B cell (primary cell): Measurements from ENCODE around the gene LRRC47. TPM values are rescaled to one million over a fixed set of nuclear protein-coding genes. Genes with fewer than 3 reads are reported as not detected.

Experiments
- ATAC-seq: fragments of 200-7000 bp; cut with Tn5 transposase; one replicate; pipeline ENCODE4 v1.10.0; 2021; ENCODE audit warnings: low read depth, mild to moderate bottlenecking, moderate number of reproducible peaks, moderate library complexity
- CTCF ChIA-PET: fragments of 350-600 bp; sonication (Branson Sonifier 250); formaldehyde crosslinking; loops from one replicate; lab custom pipeline; 2021; ENCODE audit warnings: antibody characterized with exemption, inconsistent platforms; lab: Charles Lee
- POLR2A ChIA-PET: fragments of 350-600 bp; sonication (Branson Sonifier 250); formaldehyde crosslinking; loops from one replicate; lab custom pipeline; 2021; ENCODE audit warnings: antibody characterized with exemption; lab: Charles Lee
- DNase-seq: peaks from one replicate; pipeline ENCODE4 v3.0.0; 2013
- H2AFZ ChIP-seq: 2 replicates; pipeline ENCODE4 v1.6.1; 2012; ENCODE audit warnings: mild to moderate bottlenecking, low read depth, low read length; ENCODE audit not compliant: insufficient read depth, poor library complexity, severe bottlenecking
- H3K27ac ChIP-seq, 2 donors: 1 replicate in 1 of 2; 2 replicates in 1 of 2; pipeline ENCODE4 v1.5.1; 2012 to 2013; ENCODE audit warnings: low read length in 2 of 2, mild to moderate bottlenecking in 2 of 2, moderate library complexity in 1 of 2
- H3K27me3 ChIP-seq, 4 experiments: fragments of 200-600 bp in 1 of 4; sonication (generic) in 1 of 4; replicated peaks in 1 of 4; 1 replicate in 2 of 4; 2 replicates in 2 of 4; pipeline versions ENCODE4 v1.6.1 to v1.7.0; 2013 to 2016; ENCODE audit warnings: low read length in 3 of 4, mild to moderate bottlenecking in 2 of 4, mixed read lengths in 1 of 4, moderate library complexity in 1 of 4; ENCODE audit not compliant: insufficient read depth in 4 of 4, control insufficient read depth in 3 of 4; ENCODE audit errors: control extremely low read depth in 1 of 4
- H3K36me3 ChIP-seq, 2 experiments: replicated peaks in 1 of 2; 1 replicate in 1 of 2; 2 replicates in 1 of 2; pipeline versions ENCODE4 v1.6.1 to v1.7.1; 2013; ENCODE audit warnings: low read length in 1 of 2; ENCODE audit not compliant: insufficient read depth in 2 of 2, control insufficient read depth in 1 of 2; ENCODE audit errors: control extremely low read depth in 1 of 2, extremely low read depth in 1 of 2
- H3K4me1 ChIP-seq, 2 donors: fragments of 200-600 bp in 1 of 2; sonication (generic) in 1 of 2; 1 replicate in 1 of 2; 2 replicates in 1 of 2; pipeline versions ENCODE4 v1.5.1 to v1.6.1; 2013 to 2017; ENCODE audit warnings: low read length in 2 of 2; ENCODE audit not compliant: control insufficient read depth in 2 of 2, insufficient read depth in 2 of 2
- H3K4me2 ChIP-seq: replicated peaks from 2 replicates; pipeline ENCODE3; 2012; ENCODE audit warnings: mild to moderate bottlenecking, low read depth, low read length; ENCODE audit not compliant: poor library complexity, severe bottlenecking
- H3K4me3 ChIP-seq, 5 experiments: fragments of 200-600 bp in 1 of 5; sonication (generic) in 1 of 5; 1 replicate in 3 of 5; 2 replicates in 2 of 5; pipeline versions ENCODE4 v1.5.1 to v1.7.0; 2011 to 2016; ENCODE audit warnings: low read length in 4 of 5, mild to moderate bottlenecking in 4 of 5, low read depth in 2 of 5, control low read depth in 1 of 5, moderate library complexity in 1 of 5; ENCODE audit not compliant: insufficient read depth in 1 of 5; ENCODE audit errors: control extremely low read depth in 1 of 5, extremely low read depth in 1 of 5
- H3K79me2 ChIP-seq: fragments of 200-600 bp; sonication (generic); one replicate; pipeline ENCODE4 v1.6.0; 2016; ENCODE audit warnings: low read length; ENCODE audit not compliant: control insufficient read depth, insufficient read depth
- H3K9ac ChIP-seq: fragments of 200-600 bp; sonication (generic); 2 replicates; pipeline ENCODE4 v1.6.1; 2017; ENCODE audit warnings: mild to moderate bottlenecking, low read length, moderate library complexity
- H3K9me3 ChIP-seq, 3 donors: one replicate each; pipeline versions ENCODE4 v1.6.1 to v1.7.1; 2013; ENCODE audit warnings: low read length in 2 of 3; ENCODE audit not compliant: control insufficient read depth in 2 of 3, insufficient read depth in 1 of 3; ENCODE audit errors: control extremely low read depth in 1 of 3
- H4K20me1 ChIP-seq: 2 replicates; pipeline ENCODE4 v1.6.0; 2012; ENCODE audit warnings: mild to moderate bottlenecking, low read length; ENCODE audit not compliant: insufficient read depth, control insufficient read depth, poor library complexity, severe bottlenecking
- H3K27ac Mint-ChIP-seq: one replicate; pipeline ENCODE4 v1.8.0; 2021; ENCODE audit warnings: mixed read lengths
- H3K27me3 Mint-ChIP-seq: one replicate; pipeline ENCODE4 v1.8.0; 2021; ENCODE audit warnings: mixed read lengths
- H3K4me1 Mint-ChIP-seq: one replicate; pipeline ENCODE4 v1.8.0; 2021; ENCODE audit warnings: mixed read lengths
- H3K4me3 Mint-ChIP-seq: one replicate; pipeline ENCODE4 v1.8.0; 2021; ENCODE audit warnings: mixed read lengths
- H3K9me3 Mint-ChIP-seq: one replicate; pipeline ENCODE4 v1.8.0; 2022; ENCODE audit warnings: mixed read lengths; ENCODE audit not compliant: insufficient read depth
- EZH2 ChIP-seq: IDR thresholded peaks from 2 replicates; pipeline ENCODE4 v1.6.1; 2012; ENCODE audit warnings: borderline replicate concordance, low read depth, mild to moderate bottlenecking, moderate library complexity, low read length; ENCODE audit not compliant: insufficient read depth, poor library complexity, severe bottlenecking
- WGBS: methylation state at CpG from one replicate; pipeline ENCODE4 v1.1.5; 2013; ENCODE audit warnings: missing lambda C conversion rate; ENCODE audit not compliant: insufficient coverage; 5-methylcytosine and 5-hydroxymethylcytosine counted together
- intact Hi-C: fragments of 100-400 bp; cut with micrococcal nuclease; formaldehyde crosslinking; loops from one replicate; pipeline ENCODE4 v1.10.0; 2022
- polyA plus RNA-seq: library from polyadenylated mRNA; depleted of rRNA; stranded (reverse); fragments of >200 nt; gene quantifications from 2 replicates; pipeline ENCODE4 v1.2.3, GENCODE V29; 2012
- total RNA-seq, 2 donors: library from RNA; stranded (reverse); fragments of 120-200 nt in 1 of 2; gene quantifications; 1 replicate in 1 of 2; 2 replicates in 1 of 2; pipeline versions ENCODE4 v1.2.3 to v1.2.4, GENCODE V29; 2013 to 2022
- TF ChIP-seq, protein P1 (sequence below): fragments of 200-600 bp; IDR thresholded peaks from one replicate; pipeline ENCODE4 v1.8.0; 2022; ENCODE audit warnings: antibody characterized with exemption, mild to moderate bottlenecking

Gene LRRC47
- total and polyA plus RNA-seq, 2 donors (not counting 1 experiment from before 2014, with no cell fraction given), result 16.7 to 48.2 TPM

DNA sequence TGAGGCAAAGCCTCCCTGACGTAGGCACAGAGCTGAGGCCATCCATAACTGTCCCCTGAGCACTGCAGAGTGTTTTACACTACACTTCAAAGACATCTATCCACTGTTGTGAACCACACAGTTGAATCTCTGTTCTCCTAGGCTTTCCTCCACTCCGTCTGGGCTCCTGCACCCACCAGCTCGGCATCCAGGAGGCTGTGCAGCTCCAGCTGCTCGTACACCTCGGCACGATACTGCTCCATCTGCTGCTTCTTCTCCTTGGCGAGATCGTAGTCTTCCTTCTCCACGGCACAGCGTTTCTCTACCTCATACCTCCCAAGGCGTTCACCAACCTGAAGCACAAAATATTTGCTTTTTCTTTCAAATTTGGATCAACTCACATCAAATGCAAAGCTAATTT lies 42.5 kb upstream of the LRRC47 start:
- H3K36me3 ChIP-seq, result peaks cover 20 to 39% of the 10 kb centered on the region in 2 experiments
- no peaks in the 10 kb centered on the region for H3K27me3 Mint-ChIP-seq
- no peaks in the 10 kb centered on the region for H3K79me2 ChIP-seq
- H4K20me1 ChIP-seq, result no peaks in the 10 kb centered on the region
- no peaks in the 10 kb centered on the region for H3K27me3 ChIP-seq
- TF ChIP-seq, protein P1, sequence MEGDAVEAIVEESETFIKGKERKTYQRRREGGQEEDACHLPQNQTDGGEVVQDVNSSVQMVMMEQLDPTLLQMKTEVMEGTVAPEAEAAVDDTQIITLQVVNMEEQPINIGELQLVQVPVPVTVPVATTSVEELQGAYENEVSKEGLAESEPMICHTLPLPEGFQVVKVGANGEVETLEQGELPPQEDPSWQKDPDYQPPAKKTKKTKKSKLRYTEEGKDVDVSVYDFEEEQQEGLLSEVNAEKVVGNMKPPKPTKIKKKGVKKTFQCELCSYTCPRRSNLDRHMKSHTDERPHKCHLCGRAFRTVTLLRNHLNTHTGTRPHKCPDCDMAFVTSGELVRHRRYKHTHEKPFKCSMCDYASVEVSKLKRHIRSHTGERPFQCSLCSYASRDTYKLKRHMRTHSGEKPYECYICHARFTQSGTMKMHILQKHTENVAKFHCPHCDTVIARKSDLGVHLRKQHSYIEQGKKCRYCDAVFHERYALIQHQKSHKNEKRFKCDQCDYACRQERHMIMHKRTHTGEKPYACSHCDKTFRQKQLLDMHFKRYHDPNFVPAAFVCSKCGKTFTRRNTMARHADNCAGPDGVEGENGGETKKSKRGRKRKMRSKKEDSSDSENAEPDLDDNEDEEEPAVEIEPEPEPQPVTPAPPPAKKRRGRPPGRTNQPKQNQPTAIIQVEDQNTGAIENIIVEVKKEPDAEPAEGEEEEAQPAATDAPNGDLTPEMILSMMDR, result no peak
- TF ChIP-seq EZH2, result no peak
- H3K27ac Mint-ChIP-seq, result no peak overlapping the region
- H3K9me3 ChIP-seq, result peaks cover 0 to 14% (median 1%) of the 10 kb centered on the region in 3 donors
- intact Hi-C loops, result no loop called here
- ATAC-seq, result no peak
- 97% methylated on average over 10 of the region's 11 CpGs for WGBS
- no peak overlapping the region for H2AFZ ChIP-seq
- H3K9ac ChIP-seq, result no peak overlapping the region
- H3K4me1 ChIP-seq, result peaks cover 0 to 6% of the 10 kb centered on the region in 2 donors
- H3K4me1 Mint-ChIP-seq, result peaks cover 23% of the 10 kb centered on the region
- POLR2A ChIA-PET, result no interaction called here
- H3K27ac ChIP-seq, result no peak overlapping the region
- no peak overlapping the region for H3K4me3 Mint-ChIP-seq
- H3K4me3 ChIP-seq, result no peak overlapping the region
- H3K4me2 ChIP-seq, result no peak overlapping the region
- DNase-seq, result no peak
- CTCF ChIA-PET, result no interaction called here
- peaks cover 3% of the 10 kb centered on the region for H3K9me3 Mint-ChIP-seq

DNA sequence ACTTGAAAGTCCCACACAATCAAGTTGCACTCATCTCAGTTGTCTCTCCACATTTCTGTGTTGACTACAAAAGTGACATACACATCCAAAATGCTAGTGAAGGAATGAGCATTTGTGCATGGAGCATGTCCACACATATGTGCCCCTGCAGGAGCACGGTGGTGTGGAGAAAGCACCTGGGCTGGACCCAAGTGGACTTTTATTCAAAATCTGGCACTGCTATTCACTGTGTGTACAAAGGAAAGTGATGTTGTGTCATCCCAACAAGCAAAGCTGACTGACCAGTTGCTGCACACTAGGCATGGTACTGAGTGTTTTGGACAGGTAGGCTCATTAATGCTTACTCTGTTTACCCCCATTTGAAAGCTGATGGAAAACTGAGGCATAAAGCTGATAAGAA lies 41.4 kb upstream of the LRRC47 start:
- Histone ChIP-seq H3K4me1 (peaks cover 0 to 6% of the 10 kb centered on the region in 2 donors), H3K36me3 (peaks cover 22 to 44% of the 10 kb centered on the region in 2 experiments), H3K9ac (no peak overlapping the region), H3K27ac (no peak overlapping the region), H3K4me2 (no peak overlapping the region), H3K27me3 (no peaks in the 10 kb centered on the region), H3K9me3 (peaks cover 0 to 14% (median 1%) of the 10 kb centered on the region in 3 donors), H3K4me3 (no peak overlapping the region), H3K79me2 (no peaks in the 10 kb centered on the region), H2AFZ (no peak overlapping the region), H4K20me1 (no peaks in the 10 kb centered on the region)
- H3K27ac Mint-ChIP-seq, result no peak overlapping the region
- ChIA-PET CTCF (no interaction called here), POLR2A (interaction anchor here (0.9 kb wide), 1 partner anchor 40 kb away, joined by 3 read pairs; no protein-coding TSS in a partner anchor)
- TF ChIP-seq, protein P1, result no peak
- TF ChIP-seq EZH2, result no peak
- H3K27me3 Mint-ChIP-seq, result no peaks in the 10 kb centered on the region
- H3K4me1 Mint-ChIP-seq, result peaks cover 18% of the 10 kb centered on the region
- H3K9me3 Mint-ChIP-seq, result peaks cover 3% of the 10 kb centered on the region
- DNase-seq (no peak), ATAC-seq (no peak)
- WGBS, result 92% methylated on average over 1 of the region's 1 CpG
- H3K4me3 Mint-ChIP-seq, result no peak overlapping the region
- intact Hi-C loops, result no loop called here
